HG03045 (cell line): ENCODE data around the gene SNX6.
"Not testable (repeated sequence)": the region's sequence is repeated elsewhere in the genome, so short reads cannot be mapped to it uniquely, and the experiment has no call there.

Experiments
- ATAC-seq: cut with Tn5 transposase; IDR thresholded peaks from one replicate; pipeline ENCODE4 v1.9.1; 2021; ENCODE audit warnings: mild to moderate bottlenecking, moderate library complexity; ENCODE audit not compliant: unreplicated experiment

The SNX6 gene

GRCh38 chr14:34629657-34630529 is at the start of gene SNX6:
Gene SNX6, minus strand, starts transcription at chr14:34630148. Its CDS starts 32 bp downstream, at chr14:34630116.
- ATAC-seq: peak; percentile 96

- no peak for ATAC-seq
Measured at GRCh38 chr14:34678735-34679134, 48.8 kb upstream of the SNX6 start.

- no peak for ATAC-seq
Measured at GRCh38 chr14:34678306-34678705, 48.4 kb upstream of the SNX6 start.

GRCh38 chr14:34676516-34677211 is 46.7 kb upstream of the SNX6 start:
- no peak for ATAC-seq

GRCh38 chr14:34673702-34674101 is 43.8 kb upstream of the SNX6 start:
- ATAC-seq: no peak

GRCh38 chr14:34671716-34672115 is 41.8 kb upstream of the SNX6 start:
- no peak for ATAC-seq

GRCh38 chr14:34668111-34668510 is 38.2 kb upstream of the SNX6 start:
- ATAC-seq: no peak

GRCh38 chr14:34667007-34667406 is 37.1 kb upstream of the SNX6 start:
- no peak for ATAC-seq

- ATAC-seq: no peak
Measured at GRCh38 chr14:34665785-34666435, 36.0 kb upstream of the SNX6 start.

GRCh38 chr14:34662561-34663088 is 32.7 kb upstream of the SNX6 start:
- ATAC-seq: no peak

- ATAC-seq: no peak
Measured at GRCh38 chr14:34660796-34661195, 30.8 kb upstream of the SNX6 start.

GRCh38 chr14:34655959-34656358 is 26.0 kb upstream of the SNX6 start:
- no peak for ATAC-seq

- not testable (repeated sequence) for ATAC-seq
Measured at GRCh38 chr14:34653073-34653472, 23.1 kb upstream of the SNX6 start.

GRCh38 chr14:34652348-34652747 is 22.4 kb upstream of the SNX6 start:
- not testable (repeated sequence) for ATAC-seq

- ATAC-seq: no peak
Measured at GRCh38 chr14:34650786-34651584, 21.0 kb upstream of the SNX6 start.

- ATAC-seq: not testable (repeated sequence)
Measured at GRCh38 chr14:34650006-34650405, 20.1 kb upstream of the SNX6 start.

GRCh38 chr14:34649344-34649743 is 19.4 kb upstream of the SNX6 start:
- no peak for ATAC-seq

GRCh38 chr14:34646570-34647255 is 16.8 kb upstream of the SNX6 start:
- ATAC-seq: no peak

- ATAC-seq: no peak
Measured at GRCh38 chr14:34643361-34643760, 13.4 kb upstream of the SNX6 start.

- ATAC-seq: no peak
Measured at GRCh38 chr14:34642595-34642994, 12.6 kb upstream of the SNX6 start.
